HG03469 (cell line): ENCODE results near the gene ORC1.
A peak's percentile ranks its signal among the peaks of the same experiment; 100 is the strongest.
"Not testable (repeated sequence)": the region's sequence is repeated elsewhere in the genome, so short reads cannot be mapped to it uniquely, and the experiment has no call there.

ENCODE experiments used
- ATAC-seq: cut with Tn5 transposase; IDR thresholded peaks from one replicate; pipeline ENCODE4 v1.9.1; 2021; ENCODE audit warnings: mild to moderate bottlenecking, moderate library complexity, moderate number of reproducible peaks; ENCODE audit not compliant: unreplicated experiment

Gene ORC1

GRCh38 chr1:52393174-52393573, 11.0 kb downstream of the ORC1 start:
- no peak for ATAC-seq

- no peak for ATAC-seq
These were observed 17.8 kb downstream of the ORC1 start for GRCh38 chr1:52386458-52386857.

GRCh38 chr1:52385376-52385775, 18.8 kb downstream of the ORC1 start:
- no peak for ATAC-seq

- ATAC-seq, result not testable (repeated sequence)
These were observed 34.4 kb downstream of the ORC1 start for GRCh38 chr1:52369851-52370250.

GRCh38 chr1:52368383-52369172, 35.6 kb downstream of the ORC1 start:
- no peak for ATAC-seq

- ATAC-seq, result no peak
These were observed 37.0 kb downstream of the ORC1 start for GRCh38 chr1:52367272-52367671.

- no peak for ATAC-seq
These were observed 37.8 kb downstream of the ORC1 start for GRCh38 chr1:52366517-52366827.

- peak; percentile 85 for ATAC-seq
These were observed 38.3 kb downstream of the ORC1 start, which contains the start of gene CC2D1B for GRCh38 chr1:52365746-52366516. CC2D1B (minus strand) TSS chr1:52366205; CDS start chr1:52364620, 1,585 bp downstream.

GRCh38 chr1:52365071-52365745, 39.0 kb downstream of the ORC1 start:
- no peak for ATAC-seq

- ATAC-seq, result no peak
These were observed 39.9 kb downstream of the ORC1 start for GRCh38 chr1:52364235-52364839.

- no peak for ATAC-seq
These were observed 43.6 kb downstream of the ORC1 start for GRCh38 chr1:52360595-52360968.

- no peak for ATAC-seq
These were observed 44.3 kb downstream of the ORC1 start for GRCh38 chr1:52359676-52360594.

GRCh38 chr1:52358851-52359497, 45.2 kb downstream of the ORC1 start:
- no peak for ATAC-seq

- no peak for ATAC-seq
These were observed 46.8 kb downstream of the ORC1 start for GRCh38 chr1:52357397-52357796.

- ATAC-seq, result no peak
These were observed 47.3 kb downstream of the ORC1 start for GRCh38 chr1:52356818-52357355.

GRCh38 chr1:52355847-52356505, 48.2 kb downstream of the ORC1 start:
- ATAC-seq, result no peak

- no peak for ATAC-seq
These were observed 48.8 kb downstream of the ORC1 start for GRCh38 chr1:52355436-52355835.

GRCh38 chr1:52352690-52353089, 51.5 kb downstream of the ORC1 start:
- no peak for ATAC-seq

- no peak for ATAC-seq
These were observed 55.4 kb downstream of the ORC1 start for GRCh38 chr1:52348704-52349300.
